ENCODE data around the gene HNRNPA0. TPM values are rescaled to one million over a fixed set of nuclear protein-coding genes. Genes with fewer than 3 reads are reported as not detected.
A peak's percentile ranks its signal among the peaks of the same experiment; 100 is the strongest.
"Not testable (repeated sequence)": the region's sequence is repeated elsewhere in the genome, so short reads cannot be mapped to it uniquely, and the experiment has no call there.

Gene HNRNPA0
- total RNA-seq (22.3 TPM), polyA plus RNA-seq (38.5 TPM)

GRCh38 chr5:137754188-137754960 is at the start of gene HNRNPA0:
Gene HNRNPA0 (minus strand): TSS chr5:137754363. CDS start chr5:137754066, 297 bp downstream.
- under 1% methylated on average over 79 of the region's 79 CpGs for WGBS
- DNase-seq (ENCODE audit: extremely low spot score) = peak; percentile 93
- Histone ChIP-seq H3K36me3 (ENCODE audit: insufficient read depth) (no peaks in the 10 kb centered on the region), H3K4me1 (ENCODE audit: insufficient read depth) (no peaks in the 10 kb centered on the region), H3K27ac (ENCODE audit: low read depth) (peak within 1 kb of the TSS; percentile 99), H3K4me3 (ENCODE audit: low read depth, low read length) (peak within 1 kb of the TSS; percentile 61)

- Histone ChIP-seq H3K27ac (ENCODE audit: low read depth) (no peak overlapping the region), H3K4me1 (ENCODE audit: insufficient read depth) (no peaks in the 10 kb centered on the region), H3K36me3 (ENCODE audit: insufficient read depth) (no peaks in the 10 kb centered on the region), H3K4me3 (ENCODE audit: low read depth, low read length) (no peak overlapping the region)
- DNase-seq (ENCODE audit: extremely low spot score) = no peak
- 58% methylated on average over 6 of the region's 6 CpGs for WGBS
Measured at GRCh38 chr5:137802282-137803210, 48.4 kb upstream of the HNRNPA0 start.

GRCh38 chr5:137800700-137801411 is 46.7 kb upstream of the HNRNPA0 start:
- WGBS = 70% methylated on average over 4 of the region's 4 CpGs
- Histone ChIP-seq H3K36me3 (ENCODE audit: insufficient read depth) (no peaks in the 10 kb centered on the region), H3K4me3 (ENCODE audit: low read depth, low read length) (no peak overlapping the region), H3K4me1 (ENCODE audit: insufficient read depth) (no peaks in the 10 kb centered on the region), H3K27ac (ENCODE audit: low read depth) (no peak overlapping the region)
- DNase-seq (ENCODE audit: extremely low spot score) = no peak

GRCh38 chr5:137796279-137796678 is 42.1 kb upstream of the HNRNPA0 start:
- H3K27ac ChIP-seq (ENCODE audit: low read depth) = no peak overlapping the region
- no peaks in the 10 kb centered on the region for H3K36me3 ChIP-seq (ENCODE audit: insufficient read depth)
- WGBS = 37% methylated on average over 3 of the region's 3 CpGs
- no peak overlapping the region for H3K4me3 ChIP-seq (ENCODE audit: low read depth, low read length)
- no peaks in the 10 kb centered on the region for H3K4me1 ChIP-seq (ENCODE audit: insufficient read depth)
- DNase-seq (ENCODE audit: extremely low spot score) = no peak

- 46% methylated on average over 5 of the region's 5 CpGs for WGBS
- Histone ChIP-seq H3K36me3 (ENCODE audit: insufficient read depth) (no peaks in the 10 kb centered on the region), H3K4me3 (ENCODE audit: low read depth, low read length) (no peak overlapping the region), H3K4me1 (ENCODE audit: insufficient read depth) (no peaks in the 10 kb centered on the region), H3K27ac (ENCODE audit: low read depth) (no peak overlapping the region)
- no peak for DNase-seq (ENCODE audit: extremely low spot score)
Measured at GRCh38 chr5:137794863-137795262, 40.7 kb upstream of the HNRNPA0 start.

- Histone ChIP-seq H3K36me3 (ENCODE audit: insufficient read depth) (no peaks in the 10 kb centered on the region), H3K27ac (ENCODE audit: low read depth) (no peak overlapping the region), H3K4me1 (ENCODE audit: insufficient read depth) (no peaks in the 10 kb centered on the region), H3K4me3 (ENCODE audit: low read depth, low read length) (no peak overlapping the region)
- WGBS = 64% methylated on average over 1 of the region's 1 CpG
- no peak for DNase-seq (ENCODE audit: extremely low spot score)
Measured at GRCh38 chr5:137792303-137792702, 38.1 kb upstream of the HNRNPA0 start.

- no peak for DNase-seq (ENCODE audit: extremely low spot score)
- Histone ChIP-seq H3K4me1 (ENCODE audit: insufficient read depth) (no peaks in the 10 kb centered on the region), H3K36me3 (ENCODE audit: insufficient read depth) (no peaks in the 10 kb centered on the region), H3K4me3 (ENCODE audit: low read depth, low read length) (no peak overlapping the region), H3K27ac (ENCODE audit: low read depth) (no peak overlapping the region)
- WGBS = 84% methylated on average over 4 of the region's 4 CpGs
Measured at GRCh38 chr5:137791799-137792198, 37.6 kb upstream of the HNRNPA0 start.

GRCh38 chr5:137791387-137791786 is 37.2 kb upstream of the HNRNPA0 start:
- no peak overlapping the region for H3K4me3 ChIP-seq (ENCODE audit: low read depth, low read length)
- H3K36me3 ChIP-seq (ENCODE audit: insufficient read depth) = no peaks in the 10 kb centered on the region
- 90% methylated on average over 2 of the region's 2 CpGs for WGBS
- no peak overlapping the region for H3K27ac ChIP-seq (ENCODE audit: low read depth)
- DNase-seq (ENCODE audit: extremely low spot score) = no peak
- no peaks in the 10 kb centered on the region for H3K4me1 ChIP-seq (ENCODE audit: insufficient read depth)

GRCh38 chr5:137788560-137788959 is 34.4 kb upstream of the HNRNPA0 start:
- DNase-seq (ENCODE audit: extremely low spot score); H3K4me3 ChIP-seq (ENCODE audit: low read depth, low read length); H3K27ac ChIP-seq (ENCODE audit: low read depth); H3K36me3 ChIP-seq (ENCODE audit: insufficient read depth); H3K4me1 ChIP-seq (ENCODE audit: insufficient read depth): not testable (repeated sequence)
- 91% methylated on average over 2 of the region's 2 CpGs for WGBS

GRCh38 chr5:137782984-137783536 is 28.9 kb upstream of the HNRNPA0 start:
- DNase-seq (ENCODE audit: extremely low spot score) = no peak

GRCh38 chr5:137782055-137782454 is 27.9 kb upstream of the HNRNPA0 start:
- WGBS = 95% methylated on average over 2 of the region's 2 CpGs
- H3K4me1 ChIP-seq (ENCODE audit: insufficient read depth) = no peaks in the 10 kb centered on the region
- no peak overlapping the region for H3K4me3 ChIP-seq (ENCODE audit: low read depth, low read length)
- no peaks in the 10 kb centered on the region for H3K36me3 ChIP-seq (ENCODE audit: insufficient read depth)
- no peak overlapping the region for H3K27ac ChIP-seq (ENCODE audit: low read depth)
- DNase-seq (ENCODE audit: extremely low spot score) = no peak

More at GRCh38 chr5:137782984-137783536, 28.9 kb upstream of the HNRNPA0 start:
- no peak overlapping the region for H3K27ac ChIP-seq (ENCODE audit: low read depth)
- no peaks in the 10 kb centered on the region for H3K36me3 ChIP-seq (ENCODE audit: insufficient read depth)
- no peaks in the 10 kb centered on the region for H3K4me1 ChIP-seq (ENCODE audit: insufficient read depth)
- 82% methylated on average over 4 of the region's 4 CpGs for WGBS
- H3K4me3 ChIP-seq (ENCODE audit: low read depth, low read length) = no peak overlapping the region

GRCh38 chr5:137778772-137779564 is 24.8 kb upstream of the HNRNPA0 start:
- no peak for DNase-seq (ENCODE audit: extremely low spot score)
- H3K4me1 ChIP-seq (ENCODE audit: insufficient read depth) = no peaks in the 10 kb centered on the region
- H3K27ac ChIP-seq (ENCODE audit: low read depth) = no peak overlapping the region
- no peak overlapping the region for H3K4me3 ChIP-seq (ENCODE audit: low read depth, low read length)
- no peaks in the 10 kb centered on the region for H3K36me3 ChIP-seq (ENCODE audit: insufficient read depth)
- 43% methylated on average over 2 of the region's 2 CpGs for WGBS

All from urinary bladder (tissue), 4 donors.